NCI-H82 (cell line): ENCODE data around the gene SFSWAP.
"Not testable (repeated sequence)": the region's sequence is repeated elsewhere in the genome, so short reads cannot be mapped to it uniquely, and the experiment has no call there.

ENCODE experiments used
- DNase-seq: peaks from one replicate; lab custom pipeline; 2025; lab: John Stamatoyannopoulos, UW

SFSWAP gene

DNA sequence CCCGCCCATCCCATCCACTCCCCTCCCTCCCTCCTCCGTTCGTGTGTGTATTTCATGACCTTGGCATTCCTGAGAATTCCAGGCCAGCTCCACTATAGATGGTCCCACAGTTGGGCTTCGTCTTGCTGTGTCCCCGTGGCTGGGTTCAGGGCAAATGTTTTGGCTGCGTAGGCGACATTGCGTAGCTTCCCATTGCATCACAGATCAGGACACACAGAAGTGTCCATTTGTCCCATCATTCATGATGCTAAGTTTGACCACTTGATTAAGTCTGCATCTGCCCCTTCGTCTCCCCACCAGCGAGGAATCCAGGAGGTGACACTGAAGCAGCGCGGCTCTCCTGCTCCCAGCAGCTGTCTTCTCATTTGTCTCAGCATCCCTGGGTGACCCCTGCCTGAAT lies 78.7 kb downstream of the SFSWAP start:
- no peak for DNase-seq

GRCh38 chr12:131793243-131794022 lies 82.5 kb downstream of the SFSWAP start:
- no peak for DNase-seq

DNA sequence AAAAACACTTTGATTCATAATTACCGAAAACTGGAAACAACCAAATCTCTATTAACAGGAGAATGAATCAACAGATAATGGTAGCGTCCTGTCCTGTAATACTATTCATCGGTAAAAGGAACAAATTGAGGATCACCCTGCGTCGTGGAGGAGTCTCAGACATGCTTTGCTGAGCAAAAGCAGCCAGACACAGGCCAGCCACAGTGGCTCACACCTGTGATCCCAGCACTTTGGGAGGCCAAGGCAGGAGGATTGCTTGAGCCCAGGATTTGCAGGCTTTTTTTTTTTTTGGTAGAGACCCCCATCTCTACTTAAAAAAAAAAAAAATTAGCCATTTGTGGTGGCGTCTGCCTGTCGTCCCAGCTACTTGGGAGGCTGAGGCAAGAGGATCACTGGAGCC lies 83.2 kb downstream of the SFSWAP start:
- no peak for DNase-seq

DNA sequence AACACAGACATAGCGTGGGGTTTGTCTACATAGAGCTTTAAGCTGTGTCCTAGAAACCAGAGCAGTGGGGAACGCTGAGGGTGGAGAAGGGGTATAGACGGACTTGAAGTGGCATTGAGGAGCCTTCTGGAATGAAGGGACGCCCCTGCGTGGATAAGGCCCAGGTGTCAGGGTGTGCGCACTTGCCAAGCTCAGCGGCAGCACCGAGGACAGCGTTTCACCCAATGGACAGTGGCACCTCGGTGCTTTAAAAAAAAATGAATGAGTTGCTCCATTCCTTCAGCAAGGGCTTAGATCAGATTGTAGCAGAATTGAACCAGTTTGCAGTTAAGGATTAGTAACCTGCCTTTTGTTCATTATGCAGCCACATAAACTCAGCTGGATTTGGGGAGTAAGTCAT lies 83.7 kb downstream of the SFSWAP start:
- no peak for DNase-seq

DNA sequence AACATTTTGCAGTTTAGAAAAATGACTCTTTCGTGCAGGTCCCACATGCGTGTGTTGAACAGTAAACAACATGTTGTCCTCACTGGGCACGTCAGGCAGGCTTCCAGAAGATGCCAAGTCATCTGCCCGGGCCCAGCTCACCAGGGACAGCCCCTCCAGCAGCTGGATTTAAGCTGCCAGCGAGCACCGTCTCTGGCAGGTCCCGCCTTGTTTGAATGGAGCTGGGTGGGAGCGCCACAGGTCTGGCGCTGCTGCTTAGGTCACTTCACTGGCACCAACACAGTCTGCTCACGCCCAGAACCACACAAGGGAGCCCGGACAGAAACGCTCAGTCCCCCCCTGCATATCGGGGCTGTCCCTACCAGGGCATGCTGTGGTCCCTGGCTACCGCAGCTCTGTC lies 84.2 kb downstream of the SFSWAP start:
- DNase-seq: no peak

DNA sequence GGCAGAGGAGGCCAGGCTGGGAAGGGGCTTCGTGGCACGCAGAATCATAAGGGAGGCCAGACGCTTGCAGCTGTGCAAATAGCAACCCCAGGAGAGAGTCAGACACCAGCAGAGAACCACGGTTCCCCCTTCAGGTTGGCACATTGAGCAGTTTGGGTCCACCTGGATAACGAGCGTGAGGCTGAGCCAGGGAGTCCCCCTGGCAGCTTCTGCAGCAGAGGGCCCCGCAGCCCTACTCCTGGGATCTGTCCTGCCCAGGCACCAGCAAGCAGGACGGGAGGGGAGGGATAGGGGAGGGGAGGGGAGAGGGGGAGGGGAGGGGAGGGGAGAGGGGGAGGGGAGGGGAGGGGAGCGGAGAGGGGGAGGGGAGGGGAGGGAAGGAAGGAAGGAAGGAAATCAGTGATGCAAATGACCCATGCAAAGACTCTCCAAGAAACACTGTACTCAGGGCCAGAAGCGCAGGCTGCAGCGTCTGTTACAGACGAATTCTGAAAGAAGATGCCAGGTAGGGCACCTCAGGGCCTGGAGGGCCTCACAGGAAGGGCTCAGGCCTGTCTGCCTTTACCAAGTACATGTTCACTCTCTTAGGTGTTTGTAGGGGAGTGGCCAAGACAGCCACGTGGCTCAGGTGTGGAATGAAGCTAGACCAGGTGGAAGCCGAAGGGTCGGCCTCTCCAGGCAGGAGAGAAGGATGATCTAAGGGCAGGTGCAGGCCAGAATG lies 85.0 kb downstream of the SFSWAP start:
- DNase-seq: no peak

DNA sequence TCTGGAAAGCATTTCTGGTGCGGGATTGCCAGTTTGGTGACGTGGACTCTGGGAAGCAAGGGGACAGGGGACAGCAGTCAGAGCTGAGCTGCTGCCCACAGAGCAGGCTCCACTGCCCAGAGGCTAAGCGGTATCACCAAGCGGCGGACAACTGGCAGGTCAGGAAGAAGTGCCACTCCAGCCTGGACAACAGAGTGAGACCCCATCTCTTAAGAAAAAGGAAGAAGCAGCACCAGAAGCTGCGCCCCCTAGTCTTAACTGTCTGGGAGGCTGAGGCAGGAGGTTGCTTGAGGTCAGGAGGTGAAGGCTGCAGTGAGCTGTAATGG lies 85.5 kb downstream of the SFSWAP start:
- DNase-seq: no peak

- no peak for DNase-seq
These were observed 86.1 kb downstream of the SFSWAP start for GRCh38 chr12:131796754-131797587.

DNA sequence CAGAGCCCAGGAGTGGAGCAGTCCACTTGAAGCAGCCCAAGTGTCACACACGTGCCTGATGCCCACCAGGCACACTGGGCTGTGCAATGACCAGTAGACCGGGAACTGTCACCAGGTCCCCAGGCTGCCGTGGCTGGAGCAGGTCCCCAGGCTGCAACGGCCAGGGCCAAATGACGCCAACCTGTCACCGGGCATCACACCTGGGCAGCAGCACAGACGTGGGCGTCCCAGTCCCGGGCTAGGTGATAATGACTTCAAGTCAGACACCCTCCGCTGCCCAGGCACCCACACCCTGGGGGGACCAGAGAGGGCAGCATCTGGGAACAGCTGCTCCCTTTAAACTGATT lies 86.7 kb downstream of the SFSWAP start:
- DNase-seq: no peak

- DNase-seq: no peak
These were observed 88.3 kb downstream of the SFSWAP start for GRCh38 chr12:131799195-131799594.

- no peak for DNase-seq
These were observed 89.1 kb downstream of the SFSWAP start for GRCh38 chr12:131799828-131800593.

GRCh38 chr12:131800594-131801135 lies 89.8 kb downstream of the SFSWAP start:
- no peak for DNase-seq

DNA sequence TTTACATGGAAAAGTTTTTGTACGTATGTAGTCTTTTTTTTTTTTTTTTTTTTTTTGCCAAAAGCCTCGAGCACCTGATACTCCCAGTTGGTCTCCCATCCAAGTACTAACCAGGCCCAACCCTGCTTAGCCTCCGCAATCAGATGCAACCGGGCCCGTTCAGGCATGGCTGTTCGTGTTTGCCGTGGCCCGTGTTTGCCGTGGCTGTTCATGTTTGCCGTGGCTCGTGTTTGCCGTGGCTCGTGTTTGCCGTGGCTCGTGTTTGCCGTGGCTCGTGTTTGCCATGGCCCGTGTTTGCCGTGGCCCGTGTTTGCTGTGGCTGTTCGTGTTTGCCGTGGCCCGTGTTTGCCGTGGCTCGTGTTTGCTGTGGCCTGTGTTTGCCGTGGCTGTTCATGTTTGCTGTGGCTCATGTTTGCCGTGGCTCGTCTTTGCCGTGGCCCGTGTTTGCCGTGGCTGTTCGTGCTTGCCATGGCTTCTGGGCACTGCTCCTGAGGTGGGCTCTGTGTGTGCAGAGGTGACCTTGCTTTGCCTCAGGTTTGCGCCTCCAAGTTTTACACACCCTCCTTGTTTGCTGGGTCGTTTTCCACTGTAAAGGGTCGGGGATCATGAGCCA lies 90.5 kb downstream of the SFSWAP start:
- DNase-seq: no peak

- no peak for DNase-seq
These were observed 93.2 kb downstream of the SFSWAP start for GRCh38 chr12:131803961-131804521.

GRCh38 chr12:131805421-131805820 lies 94.5 kb downstream of the SFSWAP start:
- no peak for DNase-seq

DNA sequence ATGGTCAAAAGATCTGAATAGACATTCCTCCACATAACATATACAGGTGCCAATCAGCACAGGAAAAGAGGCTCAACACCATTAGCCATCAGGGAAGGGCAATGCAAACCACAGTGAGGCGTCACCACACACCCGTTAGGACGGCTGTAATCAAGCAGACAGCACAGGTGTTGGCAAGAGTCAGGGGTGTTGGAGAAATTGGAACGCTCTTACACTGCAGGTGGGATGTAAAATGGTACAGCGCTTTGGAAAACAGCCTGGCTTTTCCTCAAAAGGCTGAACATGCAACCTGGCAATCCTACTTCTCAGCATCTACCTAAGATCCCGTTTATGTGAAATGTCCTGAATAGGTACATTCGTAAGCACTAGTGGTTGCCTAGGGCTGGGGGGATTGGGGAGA lies 95.8 kb downstream of the SFSWAP start:
- DNase-seq: no peak

DNA sequence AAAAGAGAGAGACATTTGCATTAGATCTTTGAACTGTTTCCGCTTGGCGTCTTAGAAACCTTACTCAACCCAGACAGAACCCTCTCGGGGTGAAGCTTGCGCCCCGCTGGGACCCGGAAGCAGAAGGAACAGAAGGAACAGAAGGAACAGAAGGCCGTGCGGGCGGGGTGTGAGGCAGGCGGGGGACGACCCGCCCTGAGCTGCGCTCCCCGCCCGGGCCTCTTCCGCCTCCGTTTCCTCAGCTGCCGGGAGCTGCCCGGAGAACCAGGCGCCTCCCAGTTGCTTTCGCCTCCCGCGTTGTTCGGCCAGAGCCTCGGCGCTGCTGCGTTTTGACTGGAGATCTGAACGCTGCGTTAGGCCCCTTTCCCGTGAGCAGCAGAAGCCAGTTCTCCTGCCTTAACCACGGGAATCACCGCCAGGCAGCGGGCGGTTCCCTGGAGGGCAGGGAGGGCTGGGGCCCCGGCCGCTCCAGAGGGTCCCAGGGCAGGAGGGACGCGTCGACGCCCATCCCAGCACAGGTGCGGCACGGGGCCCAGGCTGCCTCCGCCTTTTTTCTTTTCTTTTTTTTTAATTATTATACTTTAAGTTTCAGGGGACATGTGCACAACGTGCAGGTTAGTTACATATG lies 98.0 kb downstream of the SFSWAP start:
- DNase-seq: peak; percentile 58

- not testable (repeated sequence) for DNase-seq
These were observed 98.8 kb downstream of the SFSWAP start for GRCh38 chr12:131809476-131810254.

GRCh38 chr12:131810726-131811125 lies 99.8 kb downstream of the SFSWAP start:
- DNase-seq: no peak

GRCh38 chr12:131815131-131815530 lies 104.2 kb downstream of the SFSWAP start:
- no peak for DNase-seq
